H1 (cell line): Measurements from ENCODE around the gene PLEKHA1.

Experiments used
- BRCA1 ChIP-seq: IDR thresholded peaks from 2 replicates; pipeline ENCODE4 v1.6.1; 2012; ENCODE audit warnings: low read depth, low read length, improper control_type of control experiment
- CEBPB ChIP-seq: IDR thresholded peaks from 2 replicates; pipeline ENCODE4 v1.6.1; 2012; ENCODE audit warnings: low read depth, low read length
- EGR1 ChIP-seq: IDR thresholded peaks from 2 replicates; pipeline ENCODE4 v1.6.1; 2011; ENCODE audit warnings: low read depth, low read length, borderline replicate concordance
- EP300 ChIP-seq, 2 experiments: IDR thresholded peaks; 1 replicate in 1 of 2; 2 replicates in 1 of 2; pipeline ENCODE4 v1.6.1; 2011 to 2012; ENCODE audit warnings: low read depth in 2 of 2, low read length in 2 of 2, mild to moderate bottlenecking in 2 of 2, borderline replicate concordance in 1 of 2, inconsistent platforms in 1 of 2, moderate library complexity in 1 of 2
- EZH2 ChIP-seq: fragments of 200-600 bp; sonication (generic); IDR thresholded peaks from 2 replicates; pipeline ENCODE4 v1.7.1; 2012; ENCODE audit warnings: low read depth, mild to moderate bottlenecking, moderate library complexity, low read length, inconsistent platforms; ENCODE audit not compliant: severe bottlenecking
- FOSL1 ChIP-seq: IDR thresholded peaks from 2 replicates; pipeline ENCODE4 v1.6.1; 2011; ENCODE audit warnings: mild to moderate bottlenecking, low read depth, low read length, moderate library complexity; ENCODE audit not compliant: insufficient read depth
- MAFK ChIP-seq: IDR thresholded peaks from 2 replicates; pipeline ENCODE4 v1.6.1; 2012; ENCODE audit warnings: low read depth, mild to moderate bottlenecking, improper control_type of control experiment, low read length
- POLR2A ChIP-seq, 2 experiments: IDR thresholded peaks; 1 replicate in 1 of 2; 2 replicates in 1 of 2; pipeline ENCODE4 v1.6.1; 2011; ENCODE audit warnings: low read depth in 2 of 2, low read length in 2 of 2, mild to moderate bottlenecking in 2 of 2; ENCODE audit errors: control extremely low read depth in 1 of 2
- POLR2AphosphoS5 ChIP-seq: IDR thresholded peaks from 2 replicates; pipeline ENCODE4 v1.6.1; 2011; ENCODE audit warnings: low read depth, low read length
- POU5F1 ChIP-seq: IDR thresholded peaks from 2 replicates; pipeline ENCODE4 v1.6.1; 2011; ENCODE audit warnings: low read depth, mild to moderate bottlenecking, low read length, moderate library complexity
- SP4 ChIP-seq: IDR thresholded peaks from 2 replicates; pipeline ENCODE4 v1.6.1; 2012; ENCODE audit warnings: low read length, inconsistent platforms
- TF ChIP-seq, protein P1 (sequence below), 3 experiments: IDR thresholded peaks; 1 replicate in 2 of 3; 2 replicates in 1 of 3; pipeline versions ENCODE4 v1.5.1 to v1.6.1; 2011; ENCODE audit warnings: low read length in 3 of 3, mild to moderate bottlenecking in 3 of 3, inconsistent platforms in 2 of 3, low read depth in 1 of 3, moderate library complexity in 1 of 3; ENCODE audit not compliant: insufficient read depth in 1 of 3; ENCODE audit errors: control extremely low read depth in 1 of 3
- TF ChIP-seq, protein P2 (sequence below): IDR thresholded peaks from 2 replicates; pipeline ENCODE4 v1.6.1; 2012; ENCODE audit warnings: inconsistent platforms
- TF ChIP-seq, protein P3 (sequence below): IDR thresholded peaks from 2 replicates; pipeline ENCODE4 v1.6.1; 2011; ENCODE audit warnings: low read length, improper control_type of control experiment

DNA sequence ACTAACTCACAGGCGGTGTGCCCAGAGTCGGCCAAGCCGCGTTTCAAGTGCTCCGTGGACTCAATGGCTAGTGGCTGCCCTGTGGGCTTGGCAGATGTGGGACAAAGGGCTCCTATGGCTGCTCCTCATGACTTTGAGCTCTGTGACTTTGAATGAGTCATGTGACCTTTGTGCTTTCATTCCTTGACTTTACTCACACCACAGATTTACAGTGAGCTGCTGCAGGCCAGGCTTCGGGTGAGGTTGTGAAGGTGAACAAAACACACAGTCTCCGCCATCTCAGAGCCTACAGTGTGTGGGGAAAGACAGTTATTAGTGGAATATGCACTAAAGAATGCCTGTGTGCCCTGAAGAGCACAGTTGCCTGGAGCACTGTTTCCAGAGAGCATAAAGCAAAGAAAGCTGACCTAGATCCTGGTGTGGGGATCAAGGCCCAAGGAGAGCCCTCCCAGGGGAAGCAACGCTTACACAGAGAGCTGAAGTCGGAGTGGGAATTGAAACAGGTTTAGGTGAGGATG lies 29.7 kb upstream of the PLEKHA1 start:
- TF ChIP-seq FOSL1 (no peak), EP300 (IDR thresholded peaks at IDR 0.05; ENCODE audit: borderline replicate concordance in 1 of 2, low read depth in 2 of 2, low read length in 2 of 2) (no peak), CEBPB (no peak), BRCA1 (no peak), SP4 (no peak), POLR2AphosphoS5 (no peak), POU5F1 (no peak), MAFK (no peak), POLR2A (IDR thresholded peaks at IDR 0.05; ENCODE audit: control extremely low read depth in 1 of 2, low read depth in 2 of 2, low read length in 2 of 2) (no peak), EGR1 (no peak), EZH2 (no peak)
- TF ChIP-seq, protein P1, sequence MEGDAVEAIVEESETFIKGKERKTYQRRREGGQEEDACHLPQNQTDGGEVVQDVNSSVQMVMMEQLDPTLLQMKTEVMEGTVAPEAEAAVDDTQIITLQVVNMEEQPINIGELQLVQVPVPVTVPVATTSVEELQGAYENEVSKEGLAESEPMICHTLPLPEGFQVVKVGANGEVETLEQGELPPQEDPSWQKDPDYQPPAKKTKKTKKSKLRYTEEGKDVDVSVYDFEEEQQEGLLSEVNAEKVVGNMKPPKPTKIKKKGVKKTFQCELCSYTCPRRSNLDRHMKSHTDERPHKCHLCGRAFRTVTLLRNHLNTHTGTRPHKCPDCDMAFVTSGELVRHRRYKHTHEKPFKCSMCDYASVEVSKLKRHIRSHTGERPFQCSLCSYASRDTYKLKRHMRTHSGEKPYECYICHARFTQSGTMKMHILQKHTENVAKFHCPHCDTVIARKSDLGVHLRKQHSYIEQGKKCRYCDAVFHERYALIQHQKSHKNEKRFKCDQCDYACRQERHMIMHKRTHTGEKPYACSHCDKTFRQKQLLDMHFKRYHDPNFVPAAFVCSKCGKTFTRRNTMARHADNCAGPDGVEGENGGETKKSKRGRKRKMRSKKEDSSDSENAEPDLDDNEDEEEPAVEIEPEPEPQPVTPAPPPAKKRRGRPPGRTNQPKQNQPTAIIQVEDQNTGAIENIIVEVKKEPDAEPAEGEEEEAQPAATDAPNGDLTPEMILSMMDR (IDR thresholded peaks at IDR 0.05; ENCODE audit: control extremely low read depth in 1 of 3, insufficient read depth in 1 of 3, low read depth in 1 of 3, low read length in 3 of 3): no peak
- TF ChIP-seq, protein P2, sequence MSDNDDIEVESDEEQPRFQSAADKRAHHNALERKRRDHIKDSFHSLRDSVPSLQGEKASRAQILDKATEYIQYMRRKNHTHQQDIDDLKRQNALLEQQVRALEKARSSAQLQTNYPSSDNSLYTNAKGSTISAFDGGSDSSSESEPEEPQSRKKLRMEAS: no peak
- TF ChIP-seq, protein P3, sequence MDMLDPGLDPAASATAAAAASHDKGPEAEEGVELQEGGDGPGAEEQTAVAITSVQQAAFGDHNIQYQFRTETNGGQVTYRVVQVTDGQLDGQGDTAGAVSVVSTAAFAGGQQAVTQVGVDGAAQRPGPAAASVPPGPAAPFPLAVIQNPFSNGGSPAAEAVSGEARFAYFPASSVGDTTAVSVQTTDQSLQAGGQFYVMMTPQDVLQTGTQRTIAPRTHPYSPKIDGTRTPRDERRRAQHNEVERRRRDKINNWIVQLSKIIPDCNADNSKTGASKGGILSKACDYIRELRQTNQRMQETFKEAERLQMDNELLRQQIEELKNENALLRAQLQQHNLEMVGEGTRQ: no peak
